ENCODE measurements around the gene UBA52. TPM values are rescaled to one million over a fixed set of nuclear protein-coding genes. Genes with fewer than 3 reads are reported as not detected.

The UBA52 gene
- total and polyA plus RNA-seq, 2 of the 13 experiments (the other 11 are each of a cell fraction or from before 2014, with no cell fraction given) = 959 to 1,782 TPM

- 0 out of 2 replicates have a peak, but pooled peaks have one; percentile 51 for TF ChIP-seq MEF2D (CRISPR knock-in tag; IDR thresholded peaks at IDR 0.05)
- peak; percentile 64 for TF ChIP-seq MED1 (CRISPR knock-in tag; IDR thresholded peaks at IDR 0.05)
- peak; percentile 83 for TF ChIP-seq ZFX (CRISPR knock-in tag; IDR thresholded peaks at IDR 0.05; ENCODE audit: low read depth)
- TF ChIP-seq RXRA (CRISPR knock-in tag; IDR thresholded peaks at IDR 0.05) = no peak
- no peak for TF ChIP-seq SIN3B (IDR thresholded peaks at IDR 0.05; ENCODE audit: low read length)
- TF ChIP-seq U2AF2 (IDR thresholded peaks at IDR 0.05; ENCODE audit: low read depth, low read length) = no peak
- no peak for TF ChIP-seq HNF1A (IDR thresholded peaks at IDR 0.05; ENCODE audit: low read depth)
- no peak for TF ChIP-seq HNF1A (CRISPR knock-in tag; IDR thresholded peaks at IDR 0.05; ENCODE audit: borderline replicate concordance)
- TF ChIP-seq ZNF788 (CRISPR knock-in tag; IDR thresholded peaks at IDR 0.05; ENCODE audit: borderline replicate concordance) = peak; percentile 28; the same call in 1 of the 2 replicates
- TF ChIP-seq SIN3A (IDR thresholded peaks at IDR 0.05; ENCODE audit: borderline replicate concordance, low read depth, low read length) = peak; percentile 85; the same call in 1 of the 2 replicates
- TF ChIP-seq, protein P1, sequence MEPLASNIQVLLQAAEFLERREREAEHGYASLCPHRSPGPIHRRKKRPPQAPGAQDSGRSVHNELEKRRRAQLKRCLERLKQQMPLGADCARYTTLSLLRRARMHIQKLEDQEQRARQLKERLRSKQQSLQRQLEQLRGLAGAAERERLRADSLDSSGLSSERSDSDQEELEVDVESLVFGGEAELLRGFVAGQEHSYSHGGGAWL (CRISPR knock-in tag; IDR thresholded peaks at IDR 0.05) = no peak
- TF ChIP-seq DBP (CRISPR knock-in tag; IDR thresholded peaks at IDR 0.05; ENCODE audit: not compliant biosample characterization) = no peak
- TF ChIP-seq ARNTL (CRISPR knock-in tag; IDR thresholded peaks at IDR 0.05) = no peak
- TF ChIP-seq PRMT3 (CRISPR knock-in tag; IDR thresholded peaks at IDR 0.05; ENCODE audit: borderline replicate concordance, low read depth) = no peak
- 0 out of 2 replicates have a peak, but pooled peaks have one; percentile 4 for TF ChIP-seq CSRNP1 (CRISPR knock-in tag; IDR thresholded peaks at IDR 0.05)
- 0 out of 2 replicates have a peak, but pooled peaks have one; percentile 27 for TF ChIP-seq ZNF160 (CRISPR knock-in tag; IDR thresholded peaks at IDR 0.05)
- no peak for TF ChIP-seq TBX3 (IDR thresholded peaks at IDR 0.05; ENCODE audit: borderline replicate concordance)
- no peak for TF ChIP-seq ZNF672 (CRISPR knock-in tag; IDR thresholded peaks at IDR 0.05)
- TF ChIP-seq, protein P2, sequence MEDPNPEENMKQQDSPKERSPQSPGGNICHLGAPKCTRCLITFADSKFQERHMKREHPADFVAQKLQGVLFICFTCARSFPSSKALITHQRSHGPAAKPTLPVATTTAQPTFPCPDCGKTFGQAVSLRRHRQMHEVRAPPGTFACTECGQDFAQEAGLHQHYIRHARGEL (CRISPR knock-in tag; IDR thresholded peaks at IDR 0.05) = no peak
- TF ChIP-seq ZNF761 (CRISPR knock-in tag; conservative IDR thresholded peaks at IDR 0.05) = peak; percentile 43; the same call in 1 of the 2 replicates
- TF ChIP-seq ZNF296 (CRISPR knock-in tag; conservative IDR thresholded peaks at IDR 0.05) = no peak
- TF ChIP-seq ZNF251 (CRISPR knock-in tag; IDR thresholded peaks at IDR 0.05) = no peak
- TF ChIP-seq ZNF737 (CRISPR knock-in tag; IDR thresholded peaks at IDR 0.05; ENCODE audit: borderline replicate concordance) = no peak
Observed at GRCh38 chr19:18557411-18558201, 14.1 kb upstream of the UBA52 start, which contains the start of gene KXD1 (continued).
